K562 (cell line): ENCODE measurements around the gene RIOK3.

Experiments
- ZNF431 ChIP-seq: sonication (generic); formaldehyde crosslinking; IDR thresholded peaks from 2 replicates; pipeline ENCODE4 v1.8.0; 2022; ENCODE audit warnings: mild to moderate bottlenecking, missing genetic modification reagents
- TF ChIP-seq, protein P1 (sequence below), 3 experiments: IDR thresholded peaks in 2 of 3; conservative IDR thresholded peaks in 1 of 3; 2 replicates each; pipeline ENCODE4 v1.5.1; 2011 to 2012; ENCODE audit warnings: low read length in 3 of 3, mild to moderate bottlenecking in 3 of 3, control low read depth in 2 of 3, improper control_type of control experiment in 1 of 3, inconsistent platforms in 1 of 3, low read depth in 1 of 3, mixed read lengths in 1 of 3, moderate library complexity in 1 of 3; ENCODE audit not compliant: insufficient read depth in 2 of 3

DNA sequence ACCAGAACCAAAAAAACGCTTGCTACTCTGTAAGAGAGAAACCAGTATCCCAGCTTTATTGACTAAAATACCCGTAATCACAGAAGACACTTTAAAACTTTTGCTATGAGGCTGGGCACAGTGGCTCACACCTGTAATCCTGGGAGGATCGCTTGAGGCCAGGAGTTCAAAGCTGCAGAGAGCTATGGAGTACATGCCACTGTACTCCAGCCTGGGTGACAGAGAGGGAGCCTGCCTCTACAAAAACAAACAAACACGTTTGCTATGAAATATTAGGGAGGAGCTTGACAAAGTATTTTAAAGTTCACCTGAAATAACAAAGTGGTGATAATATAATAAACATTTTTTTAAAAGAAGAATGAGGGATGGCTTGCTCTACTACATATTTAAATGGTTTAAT lies 28.5 kb upstream of the RIOK3 start:
- TF ChIP-seq, protein P1, sequence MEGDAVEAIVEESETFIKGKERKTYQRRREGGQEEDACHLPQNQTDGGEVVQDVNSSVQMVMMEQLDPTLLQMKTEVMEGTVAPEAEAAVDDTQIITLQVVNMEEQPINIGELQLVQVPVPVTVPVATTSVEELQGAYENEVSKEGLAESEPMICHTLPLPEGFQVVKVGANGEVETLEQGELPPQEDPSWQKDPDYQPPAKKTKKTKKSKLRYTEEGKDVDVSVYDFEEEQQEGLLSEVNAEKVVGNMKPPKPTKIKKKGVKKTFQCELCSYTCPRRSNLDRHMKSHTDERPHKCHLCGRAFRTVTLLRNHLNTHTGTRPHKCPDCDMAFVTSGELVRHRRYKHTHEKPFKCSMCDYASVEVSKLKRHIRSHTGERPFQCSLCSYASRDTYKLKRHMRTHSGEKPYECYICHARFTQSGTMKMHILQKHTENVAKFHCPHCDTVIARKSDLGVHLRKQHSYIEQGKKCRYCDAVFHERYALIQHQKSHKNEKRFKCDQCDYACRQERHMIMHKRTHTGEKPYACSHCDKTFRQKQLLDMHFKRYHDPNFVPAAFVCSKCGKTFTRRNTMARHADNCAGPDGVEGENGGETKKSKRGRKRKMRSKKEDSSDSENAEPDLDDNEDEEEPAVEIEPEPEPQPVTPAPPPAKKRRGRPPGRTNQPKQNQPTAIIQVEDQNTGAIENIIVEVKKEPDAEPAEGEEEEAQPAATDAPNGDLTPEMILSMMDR (IDR thresholded peaks at IDR 0.05 in 2 of 3, conservative IDR thresholded peaks at IDR 0.05 in 1 of 3; ENCODE audit: insufficient read depth in 2 of 3, low read depth in 1 of 3, low read length in 3 of 3), result no peak
- no peak for TF ChIP-seq ZNF431 (CRISPR knock-in tag)
